ENCODE data around the gene GSC2.

DNA sequence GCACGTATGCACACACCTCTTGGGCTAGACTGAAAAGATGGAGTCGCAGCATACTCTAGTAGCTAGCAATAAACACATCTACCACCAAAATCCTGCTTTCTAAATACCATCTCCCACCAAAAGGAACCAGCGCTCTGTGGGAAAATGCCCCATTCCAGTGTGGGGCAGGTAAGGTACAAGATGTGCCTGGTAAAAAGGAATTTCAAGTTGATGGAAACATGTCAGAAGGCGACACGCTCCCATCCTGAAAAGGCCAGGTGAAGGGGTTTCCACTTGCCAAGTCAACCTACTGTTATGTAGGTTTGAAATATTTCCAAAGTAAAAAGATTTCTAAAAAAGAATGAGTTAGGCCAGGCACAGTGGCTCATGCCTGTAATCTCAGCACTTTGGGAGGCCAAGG, 36.7 kb downstream of the GSC2 start:
- TF ChIP-seq, protein P1, sequence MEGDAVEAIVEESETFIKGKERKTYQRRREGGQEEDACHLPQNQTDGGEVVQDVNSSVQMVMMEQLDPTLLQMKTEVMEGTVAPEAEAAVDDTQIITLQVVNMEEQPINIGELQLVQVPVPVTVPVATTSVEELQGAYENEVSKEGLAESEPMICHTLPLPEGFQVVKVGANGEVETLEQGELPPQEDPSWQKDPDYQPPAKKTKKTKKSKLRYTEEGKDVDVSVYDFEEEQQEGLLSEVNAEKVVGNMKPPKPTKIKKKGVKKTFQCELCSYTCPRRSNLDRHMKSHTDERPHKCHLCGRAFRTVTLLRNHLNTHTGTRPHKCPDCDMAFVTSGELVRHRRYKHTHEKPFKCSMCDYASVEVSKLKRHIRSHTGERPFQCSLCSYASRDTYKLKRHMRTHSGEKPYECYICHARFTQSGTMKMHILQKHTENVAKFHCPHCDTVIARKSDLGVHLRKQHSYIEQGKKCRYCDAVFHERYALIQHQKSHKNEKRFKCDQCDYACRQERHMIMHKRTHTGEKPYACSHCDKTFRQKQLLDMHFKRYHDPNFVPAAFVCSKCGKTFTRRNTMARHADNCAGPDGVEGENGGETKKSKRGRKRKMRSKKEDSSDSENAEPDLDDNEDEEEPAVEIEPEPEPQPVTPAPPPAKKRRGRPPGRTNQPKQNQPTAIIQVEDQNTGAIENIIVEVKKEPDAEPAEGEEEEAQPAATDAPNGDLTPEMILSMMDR (conservative IDR thresholded peaks at IDR 0.05): no peak
- TF ChIP-seq ZFX (IDR thresholded peaks at IDR 0.05): no peak
